GM10847 (cell line): ENCODE results near the gene PIAS2.

ENCODE experiments used
- POLR2A ChIP-seq: IDR thresholded peaks from 2 replicates; pipeline ENCODE4 v1.6.1; 2011; ENCODE audit not compliant: insufficient read length; ENCODE audit errors: extremely low read depth

PIAS2 gene

DNA sequence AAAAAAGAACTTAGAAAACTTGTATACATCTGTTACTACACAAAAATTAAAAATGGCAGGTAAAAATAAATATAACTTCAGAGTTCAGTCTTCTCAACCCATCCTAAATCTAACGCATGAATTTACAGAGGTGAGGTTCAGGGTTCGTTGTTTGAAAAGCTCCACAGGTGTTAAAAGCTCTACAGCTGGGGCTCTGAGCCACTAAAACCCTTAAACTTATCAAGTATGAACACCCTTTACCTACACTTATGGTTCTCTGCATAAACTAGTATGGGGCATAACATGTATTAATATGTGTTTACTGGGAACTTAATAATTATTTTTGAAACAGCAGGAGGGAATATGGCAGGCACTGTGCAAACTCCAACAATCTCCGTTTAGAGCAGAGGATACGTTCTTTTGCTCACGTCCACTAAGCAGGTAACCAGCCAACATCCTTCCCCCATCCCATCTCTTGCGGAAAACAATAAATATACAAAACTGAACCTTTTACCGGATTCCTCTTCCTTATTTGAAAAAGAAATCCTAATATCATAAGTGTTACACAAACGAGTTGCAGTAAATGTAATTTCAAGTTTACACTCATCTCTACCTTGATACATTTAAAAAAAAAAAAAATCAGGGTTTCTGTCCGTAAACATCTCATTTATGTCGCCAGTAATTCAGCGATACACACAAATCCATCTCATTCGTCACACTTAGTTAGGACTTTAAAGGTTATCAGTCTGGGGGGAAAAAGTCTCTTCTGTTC lies 1.3 kb downstream of the PIAS2 start:
- no peak for TF ChIP-seq POLR2A

DNA sequence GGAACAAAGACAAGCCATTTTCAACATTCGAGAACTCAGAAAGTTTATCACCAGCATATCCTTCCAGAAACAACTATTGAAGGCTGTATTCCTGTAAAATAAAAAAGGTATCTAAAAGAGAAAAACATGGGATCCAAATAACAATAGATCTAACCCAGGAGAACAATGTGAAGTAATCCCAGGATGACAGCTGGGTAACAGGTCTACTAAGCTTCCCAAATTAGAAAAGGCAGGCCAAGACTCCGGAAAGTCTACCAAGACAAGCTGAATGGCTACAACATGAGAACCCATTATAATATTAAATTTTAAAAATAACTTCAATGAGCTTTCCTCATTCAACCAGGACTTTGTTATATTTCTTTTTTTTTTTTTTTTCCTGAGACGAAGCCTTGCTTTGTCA lies 6.5 kb downstream of the PIAS2 start:
- no peak for TF ChIP-seq POLR2A

DNA sequence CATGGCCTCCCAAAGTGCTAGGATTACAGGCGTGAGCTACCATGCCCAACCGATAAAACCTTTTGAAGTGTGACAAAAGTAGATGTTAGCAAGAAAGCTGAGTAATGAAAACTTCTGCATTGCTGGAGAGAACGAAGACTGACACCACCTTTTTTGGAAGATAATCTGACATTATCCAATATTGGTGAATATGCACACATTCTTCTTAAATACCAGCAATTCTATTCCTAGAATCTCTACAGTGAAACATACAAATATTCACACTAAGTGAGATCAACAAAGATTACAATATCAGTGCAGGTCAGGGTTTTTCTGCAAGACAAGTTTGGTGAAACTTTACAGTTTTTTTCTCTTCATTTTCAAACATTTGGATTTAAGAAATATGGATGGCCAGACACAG lies 7.8 kb downstream of the PIAS2 start:
- no peak for TF ChIP-seq POLR2A

GRCh38 chr18:46903406-46903805 lies 13.9 kb downstream of the PIAS2 start:
- no peak for TF ChIP-seq POLR2A

DNA sequence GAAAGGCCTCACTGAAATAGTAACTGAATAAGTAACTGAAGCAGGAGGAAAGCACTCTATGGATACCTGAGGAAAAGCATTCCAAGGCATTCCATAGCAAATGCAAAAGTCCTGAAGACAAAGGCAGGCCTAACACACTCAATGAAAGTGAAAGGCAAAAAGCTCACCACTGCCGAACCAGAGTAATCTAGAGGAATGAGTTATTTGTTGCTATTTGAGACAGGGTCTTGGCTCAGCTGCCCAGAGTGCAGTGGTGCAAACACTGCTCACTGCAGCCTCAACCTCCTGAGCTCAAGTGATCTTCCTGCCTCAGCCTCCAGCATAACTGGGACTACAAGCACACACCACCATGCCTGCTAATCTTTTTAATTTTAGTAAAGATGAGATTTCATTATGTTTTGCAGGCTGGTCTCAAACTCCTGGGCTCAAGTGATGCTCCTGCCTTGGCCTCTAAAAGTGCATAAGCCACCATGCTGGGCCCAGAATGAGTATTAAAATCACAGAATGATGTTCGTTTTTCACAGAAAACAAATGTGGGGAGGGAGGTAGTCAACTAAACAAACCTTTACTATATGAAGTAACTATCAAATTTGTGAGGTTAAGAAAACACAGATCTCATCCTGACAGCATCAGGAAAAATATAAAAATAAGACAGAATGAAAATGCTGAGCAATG lies 17.9 kb downstream of the PIAS2 start:
- no peak for TF ChIP-seq POLR2A

- TF ChIP-seq POLR2A: no peak
These were observed 23.2 kb downstream of the PIAS2 start for GRCh38 chr18:46894124-46894523.

GRCh38 chr18:46893360-46893759 lies 23.9 kb downstream of the PIAS2 start:
- no peak for TF ChIP-seq POLR2A

GRCh38 chr18:46892842-46893241 lies 24.5 kb downstream of the PIAS2 start:
- TF ChIP-seq POLR2A: no peak

DNA sequence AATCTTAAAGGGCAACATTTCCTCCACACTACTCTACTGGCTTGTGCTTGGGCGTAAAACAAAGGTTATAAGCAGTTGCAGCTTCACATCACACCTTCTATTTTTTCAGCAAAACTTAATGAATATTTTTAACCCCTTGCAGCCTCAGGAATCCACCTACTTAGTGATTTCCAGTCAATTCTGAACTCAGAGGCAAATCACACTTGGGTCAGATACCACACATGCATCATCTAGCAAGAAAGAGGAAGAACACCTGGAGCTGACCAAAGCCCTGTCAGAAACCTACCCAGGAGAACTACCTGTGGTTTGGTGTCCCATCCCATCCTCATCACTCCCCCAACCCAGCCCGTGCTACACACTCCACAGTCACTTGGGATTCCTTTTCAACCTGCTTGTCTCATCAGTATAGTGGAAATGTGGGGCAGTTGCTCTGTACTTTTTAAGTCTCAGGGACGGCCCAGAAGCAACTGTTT lies 25.5 kb downstream of the PIAS2 start:
- no peak for TF ChIP-seq POLR2A

DNA sequence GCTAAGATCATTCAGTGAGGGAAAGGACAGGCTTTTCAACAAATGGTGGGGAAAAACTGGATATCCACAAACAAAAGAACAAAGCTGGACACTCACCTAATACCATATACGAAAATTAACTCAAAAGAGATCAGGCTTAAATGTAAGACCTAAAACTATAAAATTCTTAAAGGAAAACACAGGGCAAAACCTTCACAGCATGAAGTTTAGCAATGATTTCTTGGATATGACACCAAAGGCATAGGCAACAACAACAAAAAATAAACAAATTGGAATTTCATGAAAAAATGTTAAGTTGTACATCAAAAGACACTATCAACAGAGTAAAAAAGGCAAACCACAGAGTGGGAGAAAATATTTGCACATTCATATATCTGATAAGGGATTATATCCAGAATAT lies 28.3 kb downstream of the PIAS2 start:
- TF ChIP-seq POLR2A: no peak

DNA sequence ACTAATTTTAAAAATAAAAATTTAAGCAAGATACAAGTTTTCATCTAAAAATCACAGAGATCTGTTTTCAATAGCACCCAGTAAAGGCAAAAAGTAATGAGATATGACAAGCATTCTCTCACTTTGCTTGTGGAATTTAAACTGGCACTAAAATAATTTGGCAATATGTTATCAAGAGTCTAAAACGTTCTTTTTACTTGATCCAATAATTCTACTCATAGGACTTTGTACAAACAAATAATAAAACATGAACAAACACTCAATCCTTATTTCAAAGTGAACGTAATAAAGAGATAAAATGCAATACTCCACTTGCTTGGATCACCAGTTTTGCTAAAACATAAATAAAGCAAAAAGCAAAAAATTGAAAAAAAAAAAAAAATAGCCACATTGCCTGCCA lies 30.4 kb downstream of the PIAS2 start:
- no peak for TF ChIP-seq POLR2A

GRCh38 chr18:46883180-46883579 lies 34.1 kb downstream of the PIAS2 start:
- TF ChIP-seq POLR2A: no peak

GRCh38 chr18:46877329-46877987 lies 39.8 kb downstream of the PIAS2 start:
- TF ChIP-seq POLR2A: no peak

GRCh38 chr18:46868169-46868921 lies 49.0 kb downstream of the PIAS2 start:
- no peak for TF ChIP-seq POLR2A

GRCh38 chr18:46867367-46868143 lies 49.8 kb downstream of the PIAS2 start:
- no peak for TF ChIP-seq POLR2A

DNA sequence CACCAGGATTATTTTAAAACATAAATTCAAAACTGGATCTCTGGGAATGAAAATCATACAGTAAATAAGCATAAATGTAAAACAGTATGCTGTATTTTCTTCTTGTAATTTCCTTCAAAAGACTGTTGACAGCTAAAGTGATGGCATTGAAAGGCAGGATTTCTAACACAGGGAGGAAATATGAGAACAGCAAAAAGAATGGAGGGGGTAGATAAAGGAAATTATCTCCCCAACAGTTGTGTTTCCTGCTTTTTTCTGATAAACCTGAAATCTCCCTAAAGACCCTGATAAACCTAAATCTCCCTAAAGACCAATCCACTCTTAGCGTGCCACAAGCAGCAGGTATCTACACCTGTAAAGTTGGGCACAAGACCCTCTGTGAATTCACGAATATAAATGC lies 50.8 kb downstream of the PIAS2 start:
- no peak for TF ChIP-seq POLR2A
